HepG2 (cell line): ENCODE measurements around the gene SIN3A. TPM values are rescaled to one million over a fixed set of nuclear protein-coding genes. Genes with fewer than 3 reads are reported as not detected.

Source experiments
- AHR ChIP-seq: IDR thresholded peaks from 2 replicates; pipeline ENCODE4 v1.6.1; 2018; ENCODE audit warnings: missing genetic modification reagents, missing compliant biosample characterization
- ATF1 ChIP-seq: IDR thresholded peaks from 2 replicates; pipeline ENCODE4 v1.6.1; 2016; ENCODE audit warnings: mild to moderate bottlenecking, control low read depth
- ATM ChIP-seq: fragments of 450-650 bp; IDR thresholded peaks from 2 replicates; pipeline ENCODE4 v1.7.1; 2017; ENCODE audit warnings: mild to moderate bottlenecking, borderline replicate concordance
- HDAC1 ChIP-seq: sonication (generic); formaldehyde crosslinking; IDR thresholded peaks from 2 replicates; pipeline ENCODE4 v1.5.1; 2020; ENCODE audit warnings: mild to moderate bottlenecking, missing genetic modification reagents
- HNRNPK ChIP-seq: fragments of 200-400 bp; formaldehyde crosslinking; IDR thresholded peaks from 2 replicates; pipeline ENCODE4 v1.6.1; 2018; ENCODE audit warnings: low read length, low read depth, moderate library complexity, mild to moderate bottlenecking; ENCODE audit not compliant: poor library complexity, severe bottlenecking
- IRX3 ChIP-seq: sonication (generic); formaldehyde crosslinking; IDR thresholded peaks from 2 replicates; pipeline ENCODE4 v1.8.1; 2023; ENCODE audit warnings: mild to moderate bottlenecking, low read depth, missing genetic modification reagents, borderline replicate concordance
- KLF6 ChIP-seq: IDR thresholded peaks from 2 replicates; pipeline ENCODE4 v1.8.0; 2016; ENCODE audit warnings: missing biosample characterization, missing genetic modification reagents
- MAZ ChIP-seq, 2 experiments: sonication (generic) in 1 of 2; formaldehyde crosslinking in 1 of 2; IDR thresholded peaks; 2 replicates each; pipeline versions ENCODE4 v1.5.0 to v1.6.1; 2012 to 2020; ENCODE audit warnings: low read depth in 2 of 2, mild to moderate bottlenecking in 2 of 2, borderline replicate concordance in 1 of 2, improper control_type of control experiment in 1 of 2, low read length in 1 of 2, missing genetic modification reagents in 1 of 2, moderate library complexity in 1 of 2
- MYC ChIP-seq: sonication (generic); formaldehyde crosslinking; IDR thresholded peaks from 2 replicates; pipeline ENCODE4 v1.9.0; 2021; ENCODE audit warnings: missing genetic modification reagents, borderline replicate concordance
- POLR2A ChIP-seq, 2 experiments: IDR thresholded peaks; 2 replicates each; pipeline ENCODE4 v1.6.1; 2011; ENCODE audit warnings: low read depth in 2 of 2, low read length in 2 of 2, mild to moderate bottlenecking in 1 of 2, moderate library complexity in 1 of 2; ENCODE audit not compliant: insufficient read depth in 1 of 2
- SP5 ChIP-seq: IDR thresholded peaks from 2 replicates; pipeline ENCODE4 v1.6.1; 2016; ENCODE audit warnings: low read depth, borderline replicate concordance
- TSC22D2 ChIP-seq: sonication (generic); formaldehyde crosslinking; IDR thresholded peaks from 2 replicates; pipeline ENCODE4 v1.5.1; 2020; ENCODE audit warnings: missing genetic modification reagents, mild to moderate bottlenecking, borderline replicate concordance
- ZBTB42 ChIP-seq: sonication (generic); formaldehyde crosslinking; IDR thresholded peaks from 2 replicates; pipeline ENCODE4 v1.5.0; 2020; ENCODE audit warnings: mild to moderate bottlenecking, missing genetic modification reagents
- ZNF124 ChIP-seq: sonication (generic); formaldehyde crosslinking; IDR thresholded peaks from 2 replicates; pipeline ENCODE4 v1.4.0; 2020; ENCODE audit warnings: missing genetic modification reagents
- ZNF550 ChIP-seq: sonication (generic); formaldehyde crosslinking; IDR thresholded peaks from 2 replicates; pipeline ENCODE4 v1.4.0; 2020; ENCODE audit warnings: mild to moderate bottlenecking, missing genetic modification reagents, borderline replicate concordance
- ZNF552 ChIP-seq: sonication (generic); formaldehyde crosslinking; IDR thresholded peaks from 2 replicates; pipeline ENCODE4 v1.9.0; 2022; ENCODE audit warnings: missing genetic modification reagents, mild to moderate bottlenecking, borderline replicate concordance
- polyA plus RNA-seq, 8 experiments: library from polyadenylated mRNA; depleted of rRNA in 3 of 8; stranded (reverse) in 7 of 8; unstranded in 1 of 8; fragments of >200 nt; fragmentation: Illumina TruSeq in 4 of 8; extraction: Trizol in 4 of 8; gene quantifications; 2 replicates each; pipeline versions ENCODE4 v1.2.1 to v1.2.3, GENCODE V29; 2011 to 2016; ENCODE audit warnings: low read depth in 4 of 8, missing spikeins in 1 of 8, mixed read lengths in 1 of 8; ENCODE audit not compliant: insufficient read depth in 1 of 8
- total RNA-seq, 5 experiments: library from RNA; depleted of rRNA; stranded (reverse); fragments of >200 nt; fragmentation: Illumina TruSeq; extraction: Trizol; gene quantifications; 2 replicates each; pipeline ENCODE4 v1.2.3, GENCODE V29; 2016; ENCODE audit warnings: low read depth in 1 of 5
- TF ChIP-seq, protein P1 (sequence below): sonication (generic); formaldehyde crosslinking; IDR thresholded peaks from 2 replicates; pipeline ENCODE4 v1.5.0; 2020; ENCODE audit warnings: mild to moderate bottlenecking, missing genetic modification reagents, borderline replicate concordance
- TF ChIP-seq, protein P2 (sequence below): sonication (generic); formaldehyde crosslinking; IDR thresholded peaks from 2 replicates; pipeline ENCODE4 v1.9.0; 2022; ENCODE audit warnings: missing genetic modification reagents, mild to moderate bottlenecking, borderline replicate concordance
- TF ChIP-seq, protein P3 (sequence below), 2 experiments: IDR thresholded peaks; 2 replicates each; pipeline ENCODE4 v1.6.1; 2011 to 2012; ENCODE audit warnings: low read length in 2 of 2, borderline replicate concordance in 1 of 2, low read depth in 1 of 2, mild to moderate bottlenecking in 1 of 2, moderate library complexity in 1 of 2

SIN3A gene
- total and polyA plus RNA-seq, 2 of the 13 experiments (the other 11 are each of a cell fraction or from before 2014, with no cell fraction given) = 16.1 to 28.1 TPM

DNA sequence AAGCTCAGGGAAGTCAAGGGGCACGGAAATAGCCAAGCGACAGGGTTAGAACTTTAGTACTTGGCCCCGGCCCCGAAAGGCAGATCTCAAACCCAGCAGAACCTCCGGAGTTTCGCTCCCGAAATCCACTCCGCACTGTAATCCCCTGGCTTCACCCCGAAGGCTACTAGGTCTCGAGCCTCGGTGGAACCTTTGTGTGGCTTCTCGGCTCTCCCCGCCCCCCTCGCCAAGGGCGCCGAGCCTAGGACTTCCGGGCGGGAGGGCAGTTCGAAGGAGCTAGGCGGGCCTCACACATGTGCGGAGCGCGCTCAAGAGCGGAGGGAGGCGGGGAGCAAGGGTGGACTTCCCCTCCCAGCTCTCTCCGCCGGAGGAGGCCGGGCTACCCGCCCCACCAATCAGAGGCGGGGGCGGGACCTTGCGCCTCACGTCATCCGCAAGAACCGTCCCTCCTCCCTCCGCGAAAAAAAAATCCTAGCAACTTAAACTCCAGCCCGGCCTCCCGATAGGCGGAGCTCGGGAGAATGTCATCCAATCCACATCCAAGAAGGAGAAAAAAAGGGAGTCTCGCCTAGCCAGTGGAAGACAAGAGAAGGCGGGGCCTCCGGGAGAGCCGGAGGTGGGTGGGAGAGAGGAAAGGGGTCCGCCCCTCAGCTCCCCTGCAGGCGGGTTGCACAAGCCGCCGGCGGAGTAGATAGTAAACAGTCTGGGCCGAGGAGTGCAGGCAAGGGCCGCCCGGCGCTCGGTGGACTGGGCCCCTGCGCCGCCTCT, 2.4 kb upstream of the SIN3A start (continued):
- TF ChIP-seq, protein P1, sequence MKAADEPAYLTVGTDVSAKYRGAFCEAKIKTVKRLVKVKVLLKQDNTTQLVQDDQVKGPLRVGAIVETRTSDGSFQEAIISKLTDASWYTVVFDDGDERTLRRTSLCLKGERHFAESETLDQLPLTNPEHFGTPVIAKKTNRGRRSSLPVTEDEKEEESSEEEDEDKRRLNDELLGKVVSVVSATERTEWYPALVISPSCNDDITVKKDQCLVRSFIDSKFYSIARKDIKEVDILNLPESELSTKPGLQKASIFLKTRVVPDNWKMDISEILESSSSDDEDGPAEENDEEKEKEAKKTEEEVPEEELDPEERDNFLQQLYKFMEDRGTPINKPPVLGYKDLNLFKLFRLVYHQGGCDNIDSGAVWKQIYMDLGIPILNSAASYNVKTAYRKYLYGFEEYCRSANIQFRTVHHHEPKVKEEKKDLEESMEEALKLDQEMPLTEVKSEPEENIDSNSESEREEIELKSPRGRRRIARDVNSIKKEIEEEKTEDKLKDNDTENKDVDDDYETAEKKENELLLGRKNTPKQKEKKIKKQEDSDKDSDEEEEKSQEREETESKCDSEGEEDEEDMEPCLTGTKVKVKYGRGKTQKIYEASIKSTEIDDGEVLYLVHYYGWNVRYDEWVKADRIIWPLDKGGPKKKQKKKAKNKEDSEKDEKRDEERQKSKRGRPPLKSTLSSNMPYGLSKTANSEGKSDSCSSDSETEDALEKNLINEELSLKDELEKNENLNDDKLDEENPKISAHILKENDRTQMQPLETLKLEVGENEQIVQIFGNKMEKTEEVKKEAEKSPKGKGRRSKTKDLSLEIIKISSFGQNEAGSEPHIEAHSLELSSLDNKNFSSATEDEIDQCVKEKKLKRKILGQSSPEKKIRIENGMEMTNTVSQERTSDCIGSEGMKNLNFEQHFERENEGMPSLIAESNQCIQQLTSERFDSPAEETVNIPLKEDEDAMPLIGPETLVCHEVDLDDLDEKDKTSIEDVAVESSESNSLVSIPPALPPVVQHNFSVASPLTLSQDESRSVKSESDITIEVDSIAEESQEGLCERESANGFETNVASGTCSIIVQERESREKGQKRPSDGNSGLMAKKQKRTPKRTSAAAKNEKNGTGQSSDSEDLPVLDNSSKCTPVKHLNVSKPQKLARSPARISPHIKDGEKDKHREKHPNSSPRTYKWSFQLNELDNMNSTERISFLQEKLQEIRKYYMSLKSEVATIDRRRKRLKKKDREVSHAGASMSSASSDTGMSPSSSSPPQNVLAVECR (CRISPR knock-in tag) = peak; percentile 76; the same call in 1 of the 2 replicates
- TF ChIP-seq KLF6 (peak; percentile 92), ZNF552 (CRISPR knock-in tag) (no peak), HNRNPK (no peak), IRX3 (0 out of 2 replicates have a peak, but pooled peaks have one; percentile 77), ATF1 (CRISPR knock-in tag) (peak; percentile 90), TSC22D2 (CRISPR knock-in tag) (no peak; the same call in 1 of the 2 replicates), ATM (no peak), MYC (CRISPR knock-in tag) (peak; percentile 95), ZNF124 (CRISPR knock-in tag) (peak; percentile 50; the same call in 1 of the 2 replicates), SP5 (CRISPR knock-in tag) (peak; percentile 69), POLR2A (IDR thresholded peaks at IDR 0.05; ENCODE audit: insufficient read depth in 1 of 2, low read depth in 2 of 2, low read length in 2 of 2) (peak in 1 of 2 experiments; percentile 62; a peak in 2 of 4 replicates), MAZ (IDR thresholded peaks at IDR 0.05; ENCODE audit: borderline replicate concordance, low read depth, low read length) (peak; percentile 74; the same call in 1 of the 2 replicates), MAZ (CRISPR knock-in tag; IDR thresholded peaks at IDR 0.05; ENCODE audit: low read depth) (peak; percentile 63; the same call in 1 of the 2 replicates), AHR (CRISPR knock-in tag) (peak; percentile 84), ZNF550 (no peak), HDAC1 (CRISPR knock-in tag) (peak; percentile 88), ZBTB42 (CRISPR knock-in tag) (no peak)
- TF ChIP-seq, protein P2, sequence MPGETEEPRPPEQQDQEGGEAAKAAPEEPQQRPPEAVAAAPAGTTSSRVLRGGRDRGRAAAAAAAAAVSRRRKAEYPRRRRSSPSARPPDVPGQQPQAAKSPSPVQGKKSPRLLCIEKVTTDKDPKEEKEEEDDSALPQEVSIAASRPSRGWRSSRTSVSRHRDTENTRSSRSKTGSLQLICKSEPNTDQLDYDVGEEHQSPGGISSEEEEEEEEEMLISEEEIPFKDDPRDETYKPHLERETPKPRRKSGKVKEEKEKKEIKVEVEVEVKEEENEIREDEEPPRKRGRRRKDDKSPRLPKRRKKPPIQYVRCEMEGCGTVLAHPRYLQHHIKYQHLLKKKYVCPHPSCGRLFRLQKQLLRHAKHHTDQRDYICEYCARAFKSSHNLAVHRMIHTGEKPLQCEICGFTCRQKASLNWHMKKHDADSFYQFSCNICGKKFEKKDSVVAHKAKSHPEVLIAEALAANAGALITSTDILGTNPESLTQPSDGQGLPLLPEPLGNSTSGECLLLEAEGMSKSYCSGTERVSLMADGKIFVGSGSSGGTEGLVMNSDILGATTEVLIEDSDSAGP (CRISPR knock-in tag) = peak; percentile 60; the same call in 1 of the 2 replicates
- TF ChIP-seq, protein P3, sequence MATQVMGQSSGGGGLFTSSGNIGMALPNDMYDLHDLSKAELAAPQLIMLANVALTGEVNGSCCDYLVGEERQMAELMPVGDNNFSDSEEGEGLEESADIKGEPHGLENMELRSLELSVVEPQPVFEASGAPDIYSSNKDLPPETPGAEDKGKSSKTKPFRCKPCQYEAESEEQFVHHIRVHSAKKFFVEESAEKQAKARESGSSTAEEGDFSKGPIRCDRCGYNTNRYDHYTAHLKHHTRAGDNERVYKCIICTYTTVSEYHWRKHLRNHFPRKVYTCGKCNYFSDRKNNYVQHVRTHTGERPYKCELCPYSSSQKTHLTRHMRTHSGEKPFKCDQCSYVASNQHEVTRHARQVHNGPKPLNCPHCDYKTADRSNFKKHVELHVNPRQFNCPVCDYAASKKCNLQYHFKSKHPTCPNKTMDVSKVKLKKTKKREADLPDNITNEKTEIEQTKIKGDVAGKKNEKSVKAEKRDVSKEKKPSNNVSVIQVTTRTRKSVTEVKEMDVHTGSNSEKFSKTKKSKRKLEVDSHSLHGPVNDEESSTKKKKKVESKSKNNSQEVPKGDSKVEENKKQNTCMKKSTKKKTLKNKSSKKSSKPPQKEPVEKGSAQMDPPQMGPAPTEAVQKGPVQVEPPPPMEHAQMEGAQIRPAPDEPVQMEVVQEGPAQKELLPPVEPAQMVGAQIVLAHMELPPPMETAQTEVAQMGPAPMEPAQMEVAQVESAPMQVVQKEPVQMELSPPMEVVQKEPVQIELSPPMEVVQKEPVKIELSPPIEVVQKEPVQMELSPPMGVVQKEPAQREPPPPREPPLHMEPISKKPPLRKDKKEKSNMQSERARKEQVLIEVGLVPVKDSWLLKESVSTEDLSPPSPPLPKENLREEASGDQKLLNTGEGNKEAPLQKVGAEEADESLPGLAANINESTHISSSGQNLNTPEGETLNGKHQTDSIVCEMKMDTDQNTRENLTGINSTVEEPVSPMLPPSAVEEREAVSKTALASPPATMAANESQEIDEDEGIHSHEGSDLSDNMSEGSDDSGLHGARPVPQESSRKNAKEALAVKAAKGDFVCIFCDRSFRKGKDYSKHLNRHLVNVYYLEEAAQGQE (IDR thresholded peaks at IDR 0.05; ENCODE audit: borderline replicate concordance in 1 of 2, low read depth in 1 of 2, low read length in 2 of 2) = peak in 1 of 2 experiments; percentile 49; a peak in 1 of 4 replicates
